KMS-11 (cell line): ENCODE data around the gene SLC9A9.

ENCODE experiments used
- H2AFZ ChIP-seq: fragments of 200-600 bp; sonication (generic); 2 replicates; pipeline ENCODE4 v1.6.1; 2016; ENCODE audit warnings: antibody characterized with exemption, mixed run types, low read depth
- H3K27ac ChIP-seq: fragments of 200-600 bp; sonication (generic); 2 replicates; pipeline ENCODE4 v1.6.1; 2016; ENCODE audit warnings: mild to moderate bottlenecking, mixed run types
- H3K27me3 ChIP-seq: fragments of 200-600 bp; sonication (generic); 2 replicates; pipeline ENCODE4 v1.6.1; 2017; ENCODE audit warnings: mild to moderate bottlenecking, low read depth, mixed run types, moderate library complexity; ENCODE audit not compliant: insufficient read depth
- H3K36me3 ChIP-seq: fragments of 200-600 bp; sonication (generic); 2 replicates; pipeline ENCODE4 v1.6.1; 2017; ENCODE audit warnings: mild to moderate bottlenecking, mixed run types; ENCODE audit not compliant: insufficient read depth
- H3K4me1 ChIP-seq: fragments of 200-600 bp; sonication (generic); 2 replicates; pipeline ENCODE4 v1.6.1; 2016; ENCODE audit warnings: mild to moderate bottlenecking, low read depth, mixed run types; ENCODE audit not compliant: poor library complexity, severe bottlenecking
- H3K4me2 ChIP-seq: fragments of 200-600 bp; sonication (generic); 2 replicates; pipeline ENCODE4 v1.7.0; 2016; ENCODE audit warnings: mild to moderate bottlenecking, mixed run types
- H3K4me3 ChIP-seq: fragments of 200-600 bp; sonication (generic); IDR thresholded peaks from 2 replicates; pipeline ENCODE4 v1.6.1; 2017; ENCODE audit warnings: low read depth, low read length, mixed read lengths; ENCODE audit not compliant: insufficient read depth
- H3K79me2 ChIP-seq: fragments of 200-600 bp; sonication (generic); 2 replicates; pipeline ENCODE4 v1.6.1; 2016; ENCODE audit warnings: low read depth, mixed run types; ENCODE audit not compliant: insufficient read depth
- H3K9ac ChIP-seq: fragments of 200-600 bp; sonication (generic); 2 replicates; pipeline ENCODE4 v1.6.1; 2016; ENCODE audit warnings: mild to moderate bottlenecking, mixed run types
- H4K20me1 ChIP-seq: fragments of 200-600 bp; sonication (generic); 2 replicates; pipeline ENCODE4 v1.6.1; 2016; ENCODE audit warnings: mild to moderate bottlenecking, mixed run types; ENCODE audit not compliant: insufficient read depth
- CTCF ChIP-seq: fragments of 200-600 bp; sonication (generic); conservative IDR thresholded peaks from 2 replicates; pipeline ENCODE4 v1.6.1; 2017; ENCODE audit warnings: low read depth, mild to moderate bottlenecking, antibody characterized with exemption, low read length, moderate library complexity, mixed read lengths

Gene SLC9A9

GRCh38 chr3:143475981-143476380 is 372.3 kb downstream of the SLC9A9 start:
- Histone ChIP-seq H3K4me2 (no peak overlapping the region), H4K20me1 (no peaks in the 10 kb centered on the region), H3K27ac (no peak overlapping the region), H3K27me3 (no peaks in the 10 kb centered on the region), H3K79me2 (no peaks in the 10 kb centered on the region), H3K4me3 (no peak overlapping the region), H3K9ac (no peak overlapping the region), H2AFZ (no peak overlapping the region), H3K36me3 (no peaks in the 10 kb centered on the region), H3K4me1 (no peaks in the 10 kb centered on the region)
- TF ChIP-seq CTCF = no peak

- TF ChIP-seq CTCF = no peak
- Histone ChIP-seq H3K4me2 (no peak overlapping the region), H3K79me2 (no peaks in the 10 kb centered on the region), H4K20me1 (no peaks in the 10 kb centered on the region), H3K4me3 (no peak overlapping the region), H3K36me3 (no peaks in the 10 kb centered on the region), H2AFZ (no peak overlapping the region), H3K27me3 (no peaks in the 10 kb centered on the region), H3K27ac (no peak overlapping the region), H3K9ac (no peak overlapping the region), H3K4me1 (no peaks in the 10 kb centered on the region)
Observed at GRCh38 chr3:143472731-143473523, 375.3 kb downstream of the SLC9A9 start.

GRCh38 chr3:143471705-143472104 is 376.6 kb downstream of the SLC9A9 start:
- Histone ChIP-seq H2AFZ (no peak overlapping the region), H3K4me2 (no peak overlapping the region), H3K27ac (no peak overlapping the region), H3K36me3 (no peaks in the 10 kb centered on the region), H3K27me3 (no peaks in the 10 kb centered on the region), H3K4me3 (no peak overlapping the region), H4K20me1 (no peaks in the 10 kb centered on the region), H3K9ac (no peak overlapping the region), H3K4me1 (no peaks in the 10 kb centered on the region), H3K79me2 (no peaks in the 10 kb centered on the region)
- no peak for TF ChIP-seq CTCF

- Histone ChIP-seq H3K27ac (no peak overlapping the region), H3K4me2 (no peak overlapping the region), H4K20me1 (no peaks in the 10 kb centered on the region), H3K9ac (no peak overlapping the region), H3K36me3 (no peaks in the 10 kb centered on the region), H3K79me2 (no peaks in the 10 kb centered on the region), H3K27me3 (no peaks in the 10 kb centered on the region), H2AFZ (no peak overlapping the region), H3K4me1 (no peaks in the 10 kb centered on the region), H3K4me3 (no peak overlapping the region)
- TF ChIP-seq CTCF = no peak
Observed at GRCh38 chr3:143469159-143469558, 379.1 kb downstream of the SLC9A9 start.
